Pancreas (tissue), 10 donors: Measurements from ENCODE around the gene ZNF593. TPM values are rescaled to one million over a fixed set of nuclear protein-coding genes. Genes with fewer than 3 reads are reported as not detected.

Experiments
- ATAC-seq, 4 donors: fragments of 200-7000 bp; cut with Tn5 transposase; one replicate each; pipeline versions ENCODE4 v1.8.0 to v1.9.1; 2020; ENCODE audit warnings: mild to moderate bottlenecking in 4 of 4, moderate library complexity in 4 of 4
- DNase-seq, 6 donors: peaks; one replicate each; pipeline ENCODE4 v3.0.0-alpha.2; 2020
- FAIRE-seq: peaks from 2 replicates; lab custom pipeline; 2012; peaks lifted over from hg19 to GRCh38; lab: Jason Lieb, UNC
- H3K27ac ChIP-seq, 4 donors: fragments of 200-600 bp; sonication (generic); 1 replicate in 3 of 4; 2 replicates in 1 of 4; pipeline versions ENCODE4 v1.5.0 to v1.8.0; 2020
- H3K27me3 ChIP-seq, 4 donors: fragments of 200-600 bp; one replicate each; pipeline ENCODE4 v1.8.0; 2021
- H3K36me3 ChIP-seq, 3 donors: fragments of 200-600 bp; sonication (generic) in 1 of 3; one replicate each; pipeline versions ENCODE4 v1.5.0 to v1.8.0; 2020 to 2021
- H3K4me1 ChIP-seq, 3 donors: fragments of 200-600 bp; one replicate each; pipeline ENCODE4 v1.8.0; 2021
- H3K4me3 ChIP-seq, 4 donors: fragments of 200-600 bp; sonication (generic) in 2 of 4; one replicate each; pipeline versions ENCODE4 v1.5.0 to v1.8.0; 2020 to 2021
- H3K9me3 ChIP-seq, 4 donors: fragments of 200-600 bp; one replicate each; pipeline ENCODE4 v1.8.0; 2021
- WGBS, 2 donors: extraction: QIAGEN DNeasy Blood & Tissue Kit; methylation state at CpG; one replicate each; pipeline ENCODE4 v1.1.7; 2013; 5-methylcytosine and 5-hydroxymethylcytosine counted together
- intact Hi-C, 3 donors: fragments of 100-400 bp; cut with DNase I; formaldehyde crosslinking; loops; one replicate each; pipeline versions ENCODE4 v1.11.1 to v1.14.2; 2022
- polyA plus RNA-seq, 2 donors: library from polyadenylated mRNA; stranded (reverse); fragments of 200-250 nt; gene quantifications; one replicate each; pipeline ENCODE4 v1.2.3, GENCODE V29; 2013
- total RNA-seq, 6 donors: library from RNA; stranded (reverse); fragmentation: NEBNext Ultra II Directional in 4 of 6; extraction: Animal tissue kit (Norgen Biotek cat#: 25700) in 4 of 6; gene quantifications; one replicate each; pipeline versions ENCODE4 v1.2.1 to v1.2.4, GENCODE V29; 2021 to 2023
- TF ChIP-seq, protein P1 (sequence below), 4 donors: fragments of 200-600 bp; sonication (generic) in 3 of 4; IDR thresholded peaks; one replicate each; pipeline versions ENCODE4 v1.5.0 to v1.8.0; 2021; ENCODE audit warnings: antibody characterized with exemption in 4 of 4
- donor health status: healthy with polysubstance abuse.
- donor health status: DM: no; HTN: no; CAD: no; lungs with moderate emphysema.
- donor health status: DM: no; HTN: no; CAD: no.
- donor health status: control.
- donor health status: control.
- donor health status: Bipolar disorder and iron deficiency.
- donor health status: DM: yes; HTN: yes; CAD: no.
- donor health status: DM: no; HTN: no; CAD: no.
- donor health status: DM: no; HTN: no; CAD: no.
- donor health status: DM: yes; HTN: yes; CAD: no.

Gene ZNF593
- total RNA-seq (10 to 100 TPM; 18.4 to 36.7 (median 22.1) TPM), polyA plus RNA-seq (10 to 100 TPM; 69.9 to 80.7 TPM)

DNA sequence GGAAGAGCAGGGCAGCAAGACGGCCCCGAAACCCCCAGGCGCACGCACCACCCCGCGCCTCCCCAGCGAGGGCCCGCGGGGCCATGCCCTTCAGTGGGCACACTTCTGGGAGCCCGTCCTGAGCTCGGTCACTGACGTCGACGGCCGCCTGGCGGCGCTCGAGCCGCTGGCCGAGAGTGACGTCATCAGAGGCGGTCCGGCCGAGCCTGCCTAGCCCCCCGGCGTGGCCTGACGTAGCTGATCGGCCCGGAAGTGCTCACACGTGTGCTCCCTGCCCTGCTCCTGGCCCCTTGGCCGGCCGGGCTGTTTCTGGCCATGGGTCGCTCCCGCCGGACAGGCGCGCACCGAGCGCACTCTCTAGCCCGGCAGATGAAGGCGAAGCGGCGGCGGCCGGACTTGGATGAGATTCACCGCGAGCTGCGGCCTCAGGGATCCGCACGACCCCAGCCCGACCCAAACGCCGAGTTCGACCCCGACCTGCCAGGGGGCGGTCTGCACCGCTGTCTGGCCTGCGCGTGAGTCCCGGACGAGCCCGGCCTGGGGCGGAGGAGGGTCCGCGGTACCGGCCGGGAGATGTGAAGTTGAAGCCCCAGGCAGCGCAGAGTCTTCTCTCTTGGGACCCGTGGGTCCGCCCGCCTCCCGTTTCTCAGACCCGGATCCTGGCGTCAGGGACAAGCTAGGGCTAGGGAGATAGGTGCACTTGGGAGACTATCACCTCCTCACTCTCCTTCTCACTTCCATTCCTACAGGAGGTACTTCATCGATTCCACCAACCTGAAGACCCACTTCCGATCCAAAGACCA is at the start of gene ZNF593:
ZNF593 (plus strand) TSS at position 240 of the 803 bp plus-strand sequence; CDS start at position 316, 76 bp downstream.
- DNase-seq (peak; percentile 88 to 97 (median 94)), ATAC-seq (peak; percentile 94 to 97 (median 96)), FAIRE-seq (no peak)
- TF ChIP-seq, protein P1, sequence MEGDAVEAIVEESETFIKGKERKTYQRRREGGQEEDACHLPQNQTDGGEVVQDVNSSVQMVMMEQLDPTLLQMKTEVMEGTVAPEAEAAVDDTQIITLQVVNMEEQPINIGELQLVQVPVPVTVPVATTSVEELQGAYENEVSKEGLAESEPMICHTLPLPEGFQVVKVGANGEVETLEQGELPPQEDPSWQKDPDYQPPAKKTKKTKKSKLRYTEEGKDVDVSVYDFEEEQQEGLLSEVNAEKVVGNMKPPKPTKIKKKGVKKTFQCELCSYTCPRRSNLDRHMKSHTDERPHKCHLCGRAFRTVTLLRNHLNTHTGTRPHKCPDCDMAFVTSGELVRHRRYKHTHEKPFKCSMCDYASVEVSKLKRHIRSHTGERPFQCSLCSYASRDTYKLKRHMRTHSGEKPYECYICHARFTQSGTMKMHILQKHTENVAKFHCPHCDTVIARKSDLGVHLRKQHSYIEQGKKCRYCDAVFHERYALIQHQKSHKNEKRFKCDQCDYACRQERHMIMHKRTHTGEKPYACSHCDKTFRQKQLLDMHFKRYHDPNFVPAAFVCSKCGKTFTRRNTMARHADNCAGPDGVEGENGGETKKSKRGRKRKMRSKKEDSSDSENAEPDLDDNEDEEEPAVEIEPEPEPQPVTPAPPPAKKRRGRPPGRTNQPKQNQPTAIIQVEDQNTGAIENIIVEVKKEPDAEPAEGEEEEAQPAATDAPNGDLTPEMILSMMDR (IDR thresholded peaks at IDR 0.05) = peak; percentile 69 to 91 (median 84)
- H3K9me3 ChIP-seq = no peaks in the 10 kb centered on the region
- intact Hi-C loops = loop anchor here in 1 of 3 donors (10.0 kb wide), 1 partner anchor 65 kb away; the partner anchor contains the start of gene CEP85
- H3K4me1 ChIP-seq = peaks cover 0 to 9% (median 9%) of the 10 kb centered on the region in 3 donors
- H3K4me3 ChIP-seq = peak within 1 kb of the TSS; percentile 63 to 98 (median 94)
- H3K36me3 ChIP-seq = no peaks in the 10 kb centered on the region
- 0% methylated on average over 68 to 76 of the region's 76 CpGs for WGBS, 2 donors
- H3K27me3 ChIP-seq = no peaks in the 10 kb centered on the region
- peak within 1 kb of the TSS; percentile 67 to 85 (median 74) for H3K27ac ChIP-seq

DNA sequence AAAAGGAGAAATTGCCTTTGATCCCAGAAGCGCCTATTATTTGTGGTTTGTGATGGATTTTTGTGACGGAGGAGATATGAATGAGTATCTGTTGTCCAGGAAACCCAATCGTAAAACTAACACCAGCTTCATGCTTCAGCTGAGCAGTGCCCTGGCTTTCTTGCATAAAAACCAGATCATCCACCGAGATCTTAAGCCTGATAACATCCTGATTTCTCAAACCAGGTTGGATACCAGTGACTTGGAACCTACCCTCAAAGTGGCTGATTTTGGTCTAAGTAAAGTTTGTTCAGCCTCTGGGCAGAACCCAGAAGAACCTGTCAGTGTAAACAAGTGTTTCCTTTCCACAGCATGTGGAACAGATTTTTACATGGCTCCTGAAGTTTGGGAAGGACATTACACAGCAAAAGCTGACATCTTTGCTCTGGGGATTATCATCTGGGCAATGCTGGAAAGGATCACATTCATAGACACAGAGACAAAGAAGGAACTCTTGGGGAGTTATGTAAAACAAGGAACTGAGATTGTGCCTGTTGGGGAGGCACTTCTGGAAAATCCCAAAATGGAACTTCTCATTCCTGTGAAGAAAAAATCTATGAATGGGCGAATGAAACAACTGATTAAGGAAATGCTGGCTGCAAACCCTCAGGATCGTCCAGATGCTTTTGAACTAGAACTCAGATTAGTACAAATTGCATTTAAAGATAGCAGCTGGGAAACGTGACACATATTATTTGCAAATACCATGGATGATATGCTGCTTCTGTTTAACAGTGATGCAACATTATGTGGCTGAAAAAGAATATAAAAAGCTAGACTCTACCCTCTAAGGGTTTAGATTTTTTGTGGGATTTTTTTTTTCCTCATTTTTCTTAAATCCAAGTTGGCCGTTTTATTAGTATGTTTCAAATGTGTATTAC is 47.6 kb upstream of the ZNF593 start:
- DNase-seq (no peak), ATAC-seq (peak in 2 of 4 donors; percentile 17 to 22), FAIRE-seq (peak; percentile 64)
- peaks cover 34 to 68% (median 60%) of the 10 kb centered on the region in 3 donors for H3K4me1 ChIP-seq
- intact Hi-C loops = no loop called here
- H3K9me3 ChIP-seq = no peaks in the 10 kb centered on the region
- H3K27me3 ChIP-seq = no peaks in the 10 kb centered on the region
- no peak overlapping the region for H3K4me3 ChIP-seq
- 23 to 26% methylated on average over 8 of the region's 8 CpGs for WGBS, 2 donors
- TF ChIP-seq, protein P1 (IDR thresholded peaks at IDR 0.05) = no peak
- H3K27ac ChIP-seq = peak overlapping the region in 2 of 4 donors; percentile 54 to 70
- no peaks in the 10 kb centered on the region for H3K36me3 ChIP-seq

DNA sequence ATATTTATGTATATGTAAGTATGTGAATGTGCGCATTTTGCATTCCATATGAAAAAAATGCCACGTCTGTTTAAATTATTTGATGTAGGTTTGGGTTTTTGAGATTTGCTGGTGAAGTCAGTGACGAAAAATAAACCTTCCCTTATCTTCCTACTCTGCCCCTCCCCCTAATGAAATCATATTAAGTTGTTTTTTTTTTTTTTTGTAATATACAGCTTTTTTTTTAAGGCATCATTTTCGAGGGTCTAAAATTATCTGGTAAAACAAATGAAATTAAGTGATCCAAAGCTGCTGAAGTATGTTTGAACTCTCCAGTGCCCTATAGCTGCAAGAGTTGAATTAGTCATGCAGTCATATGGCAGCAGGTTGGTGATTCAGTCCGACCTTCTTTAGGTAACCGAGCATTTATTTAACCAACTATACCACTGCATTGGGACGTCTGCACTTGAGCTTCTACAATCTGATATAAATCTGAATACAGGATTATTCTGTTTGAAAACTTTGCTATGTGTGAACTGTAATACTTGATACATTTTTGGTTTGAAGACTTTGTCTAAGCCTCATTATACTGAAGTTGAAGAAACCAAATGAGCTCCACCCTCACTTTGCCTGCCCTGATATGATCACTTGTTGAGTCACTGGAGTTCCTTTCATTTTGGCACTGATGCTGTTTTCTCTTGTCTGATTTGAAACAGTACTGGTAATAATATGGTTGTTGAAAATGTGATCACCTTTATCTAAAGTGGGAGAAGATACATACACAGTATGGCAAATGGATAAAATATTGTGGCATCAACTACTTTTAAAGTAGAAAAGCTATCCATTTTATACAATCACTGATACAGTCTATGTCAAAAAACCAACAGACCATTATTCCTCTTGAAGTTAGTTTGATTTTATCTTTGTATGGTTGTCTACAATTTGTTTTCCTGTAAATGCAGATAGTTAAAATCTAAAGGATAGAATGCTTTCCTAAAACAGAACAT is 46.4 kb upstream of the ZNF593 start:
- ATAC-seq (peak in 1 of 4 donors; percentile 38), FAIRE-seq (peak; percentile 13), DNase-seq (no peak)
- Histone ChIP-seq H3K27me3 (no peaks in the 10 kb centered on the region), H3K4me1 (peaks cover 31 to 74% (median 71%) of the 10 kb centered on the region in 3 donors), H3K27ac (peak overlapping the region in 3 of 4 donors; percentile 2 to 70 (median 54)), H3K4me3 (no peak overlapping the region), H3K9me3 (no peaks in the 10 kb centered on the region), H3K36me3 (no peaks in the 10 kb centered on the region)
- TF ChIP-seq, protein P1 (IDR thresholded peaks at IDR 0.05) = no peak
- 62 to 63% methylated on average over 7 of the region's 7 CpGs for WGBS, 2 donors
- intact Hi-C loops = no loop called here
